ENCODE results near the gene VIPAS39.
"Not testable (repeated sequence)": the region's sequence is repeated elsewhere in the genome, so short reads cannot be mapped to it uniquely, and the experiment has no call there.

DNA sequence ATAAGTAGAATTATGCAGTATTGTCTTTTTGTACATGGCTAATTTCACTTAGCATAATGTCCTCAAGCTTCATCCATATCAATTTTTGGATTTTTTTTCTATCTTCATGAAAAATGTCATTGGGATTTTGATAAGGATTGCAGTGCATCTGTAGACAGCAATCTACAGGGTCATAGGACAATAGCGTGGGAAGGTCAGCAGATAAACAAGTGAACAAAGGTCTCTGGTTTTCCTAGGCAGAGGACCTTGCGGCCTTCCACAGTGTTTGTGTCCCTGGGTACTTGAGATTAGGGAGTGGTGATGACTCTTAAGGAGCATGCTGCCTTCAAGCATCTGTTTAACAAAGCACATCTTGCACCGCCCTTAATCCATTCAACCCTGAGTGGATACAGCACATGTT lies 41.3 kb downstream of the VIPAS39 start:
- TF ChIP-seq CTCF (IDR thresholded peaks at IDR 0.05; ENCODE audit: low read depth, low read length, missing input control); YY1 (IDR thresholded peaks at IDR 0.05); NR2F2 (IDR thresholded peaks at IDR 0.05); SP1 (IDR thresholded peaks at IDR 0.05); FOXA1 (IDR thresholded peaks at IDR 0.05); RAD21 (IDR thresholded peaks at IDR 0.05); MAX (IDR thresholded peaks at IDR 0.05); GABPA (IDR thresholded peaks at IDR 0.05 in 1 of 2, conservative IDR thresholded peaks at IDR 0.05 in 1 of 2); EGR1 (IDR thresholded peaks at IDR 0.05; ENCODE audit: low read depth in 2 of 2); TAF1 (conservative IDR thresholded peaks at IDR 0.05); JUND (IDR thresholded peaks at IDR 0.05): not testable (repeated sequence)
- TF ChIP-seq, protein P1, sequence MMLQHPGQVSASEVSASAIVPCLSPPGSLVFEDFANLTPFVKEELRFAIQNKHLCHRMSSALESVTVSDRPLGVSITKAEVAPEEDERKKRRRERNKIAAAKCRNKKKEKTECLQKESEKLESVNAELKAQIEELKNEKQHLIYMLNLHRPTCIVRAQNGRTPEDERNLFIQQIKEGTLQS (IDR thresholded peaks at IDR 0.05), result not testable (repeated sequence)
- TF ChIP-seq, protein P2, sequence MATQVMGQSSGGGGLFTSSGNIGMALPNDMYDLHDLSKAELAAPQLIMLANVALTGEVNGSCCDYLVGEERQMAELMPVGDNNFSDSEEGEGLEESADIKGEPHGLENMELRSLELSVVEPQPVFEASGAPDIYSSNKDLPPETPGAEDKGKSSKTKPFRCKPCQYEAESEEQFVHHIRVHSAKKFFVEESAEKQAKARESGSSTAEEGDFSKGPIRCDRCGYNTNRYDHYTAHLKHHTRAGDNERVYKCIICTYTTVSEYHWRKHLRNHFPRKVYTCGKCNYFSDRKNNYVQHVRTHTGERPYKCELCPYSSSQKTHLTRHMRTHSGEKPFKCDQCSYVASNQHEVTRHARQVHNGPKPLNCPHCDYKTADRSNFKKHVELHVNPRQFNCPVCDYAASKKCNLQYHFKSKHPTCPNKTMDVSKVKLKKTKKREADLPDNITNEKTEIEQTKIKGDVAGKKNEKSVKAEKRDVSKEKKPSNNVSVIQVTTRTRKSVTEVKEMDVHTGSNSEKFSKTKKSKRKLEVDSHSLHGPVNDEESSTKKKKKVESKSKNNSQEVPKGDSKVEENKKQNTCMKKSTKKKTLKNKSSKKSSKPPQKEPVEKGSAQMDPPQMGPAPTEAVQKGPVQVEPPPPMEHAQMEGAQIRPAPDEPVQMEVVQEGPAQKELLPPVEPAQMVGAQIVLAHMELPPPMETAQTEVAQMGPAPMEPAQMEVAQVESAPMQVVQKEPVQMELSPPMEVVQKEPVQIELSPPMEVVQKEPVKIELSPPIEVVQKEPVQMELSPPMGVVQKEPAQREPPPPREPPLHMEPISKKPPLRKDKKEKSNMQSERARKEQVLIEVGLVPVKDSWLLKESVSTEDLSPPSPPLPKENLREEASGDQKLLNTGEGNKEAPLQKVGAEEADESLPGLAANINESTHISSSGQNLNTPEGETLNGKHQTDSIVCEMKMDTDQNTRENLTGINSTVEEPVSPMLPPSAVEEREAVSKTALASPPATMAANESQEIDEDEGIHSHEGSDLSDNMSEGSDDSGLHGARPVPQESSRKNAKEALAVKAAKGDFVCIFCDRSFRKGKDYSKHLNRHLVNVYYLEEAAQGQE (IDR thresholded peaks at IDR 0.05), result not testable (repeated sequence)
- TF ChIP-seq, protein P3, sequence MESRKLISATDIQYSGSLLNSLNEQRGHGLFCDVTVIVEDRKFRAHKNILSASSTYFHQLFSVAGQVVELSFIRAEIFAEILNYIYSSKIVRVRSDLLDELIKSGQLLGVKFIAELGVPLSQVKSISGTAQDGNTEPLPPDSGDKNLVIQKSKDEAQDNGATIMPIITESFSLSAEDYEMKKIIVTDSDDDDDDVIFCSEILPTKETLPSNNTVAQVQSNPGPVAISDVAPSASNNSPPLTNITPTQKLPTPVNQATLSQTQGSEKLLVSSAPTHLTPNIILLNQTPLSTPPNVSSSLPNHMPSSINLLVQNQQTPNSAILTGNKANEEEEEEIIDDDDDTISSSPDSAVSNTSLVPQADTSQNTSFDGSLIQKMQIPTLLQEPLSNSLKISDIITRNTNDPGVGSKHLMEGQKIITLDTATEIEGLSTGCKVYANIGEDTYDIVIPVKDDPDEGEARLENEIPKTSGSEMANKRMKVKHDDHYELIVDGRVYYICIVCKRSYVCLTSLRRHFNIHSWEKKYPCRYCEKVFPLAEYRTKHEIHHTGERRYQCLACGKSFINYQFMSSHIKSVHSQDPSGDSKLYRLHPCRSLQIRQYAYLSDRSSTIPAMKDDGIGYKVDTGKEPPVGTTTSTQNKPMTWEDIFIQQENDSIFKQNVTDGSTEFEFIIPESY (IDR thresholded peaks at IDR 0.05), result not testable (repeated sequence)
